DOHH2 (cell line): Measurements from ENCODE around the gene HOXC9.

Experiments
- EZH2phosphoT487 ChIP-seq: fragments of 200-600 bp; sonication (generic); IDR thresholded peaks from 2 replicates; pipeline ENCODE4 v1.6.1; 2017; ENCODE audit warnings: borderline replicate concordance, mild to moderate bottlenecking, antibody characterized with exemption, low read length, moderate library complexity, mixed read lengths
- TF ChIP-seq, protein P1 (sequence below): fragments of 200-600 bp; sonication (generic); IDR thresholded peaks from one replicate; pipeline ENCODE4 v1.5.1; 2014; ENCODE audit warnings: antibody characterized with exemption, mild to moderate bottlenecking, low read depth, low read length; ENCODE audit not compliant: poor library complexity, severe bottlenecking

DNA sequence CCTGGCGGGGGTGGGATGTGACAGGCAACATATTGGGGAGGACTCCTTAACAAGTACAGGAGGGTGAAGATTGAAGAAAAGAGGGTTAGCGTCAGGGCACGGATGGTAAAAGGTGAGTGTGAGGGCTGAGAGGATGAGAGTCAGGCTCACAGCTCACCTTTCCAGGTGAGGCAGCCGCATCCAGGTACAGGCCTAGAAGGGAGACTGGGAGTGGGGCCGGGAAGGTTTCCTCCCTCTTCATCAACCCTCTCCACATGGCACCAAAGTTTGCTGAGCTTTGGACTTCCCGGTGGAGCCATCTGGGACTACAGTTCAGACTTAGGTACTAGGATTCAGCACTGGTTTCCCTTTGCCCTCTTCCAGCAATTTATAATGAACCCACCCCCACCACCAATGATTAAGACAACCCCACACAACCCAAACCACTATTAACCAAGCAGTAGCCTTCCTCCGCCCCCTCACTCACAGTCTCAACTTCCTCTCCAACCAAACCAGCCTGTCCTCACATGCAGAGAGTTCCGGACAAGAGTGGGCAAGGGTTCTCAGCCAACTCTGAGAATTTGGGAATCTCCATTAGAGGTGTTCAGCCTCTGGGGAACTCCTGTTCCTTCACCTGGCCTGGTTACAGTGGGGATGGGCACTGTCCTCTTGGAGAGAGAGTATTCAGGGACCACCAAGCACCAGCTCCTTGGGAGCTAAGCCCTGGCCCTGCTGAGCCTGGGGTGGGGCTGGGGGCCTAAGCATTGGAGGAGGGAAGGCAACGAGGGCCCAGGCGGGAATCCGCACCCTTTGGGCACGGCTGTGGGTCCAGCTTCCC is 51.3 kb downstream of the HOXC9 start:
- TF ChIP-seq, protein P1, sequence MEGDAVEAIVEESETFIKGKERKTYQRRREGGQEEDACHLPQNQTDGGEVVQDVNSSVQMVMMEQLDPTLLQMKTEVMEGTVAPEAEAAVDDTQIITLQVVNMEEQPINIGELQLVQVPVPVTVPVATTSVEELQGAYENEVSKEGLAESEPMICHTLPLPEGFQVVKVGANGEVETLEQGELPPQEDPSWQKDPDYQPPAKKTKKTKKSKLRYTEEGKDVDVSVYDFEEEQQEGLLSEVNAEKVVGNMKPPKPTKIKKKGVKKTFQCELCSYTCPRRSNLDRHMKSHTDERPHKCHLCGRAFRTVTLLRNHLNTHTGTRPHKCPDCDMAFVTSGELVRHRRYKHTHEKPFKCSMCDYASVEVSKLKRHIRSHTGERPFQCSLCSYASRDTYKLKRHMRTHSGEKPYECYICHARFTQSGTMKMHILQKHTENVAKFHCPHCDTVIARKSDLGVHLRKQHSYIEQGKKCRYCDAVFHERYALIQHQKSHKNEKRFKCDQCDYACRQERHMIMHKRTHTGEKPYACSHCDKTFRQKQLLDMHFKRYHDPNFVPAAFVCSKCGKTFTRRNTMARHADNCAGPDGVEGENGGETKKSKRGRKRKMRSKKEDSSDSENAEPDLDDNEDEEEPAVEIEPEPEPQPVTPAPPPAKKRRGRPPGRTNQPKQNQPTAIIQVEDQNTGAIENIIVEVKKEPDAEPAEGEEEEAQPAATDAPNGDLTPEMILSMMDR, result no peak
- TF ChIP-seq EZH2phosphoT487, result no peak
